ENCODE results near the gene LEMD1. TPM values are rescaled to one million over a fixed set of nuclear protein-coding genes. Genes with fewer than 3 reads are reported as not detected.

LEMD1 gene, protein sequence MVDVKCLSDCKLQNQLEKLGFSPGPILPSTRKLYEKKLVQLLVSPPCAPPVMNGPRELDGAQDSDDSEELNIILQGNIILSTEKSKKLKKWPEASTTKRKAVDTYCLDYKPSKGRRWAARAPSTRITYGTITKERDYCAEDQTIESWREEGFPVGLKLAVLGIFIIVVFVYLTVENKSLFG
- total RNA-seq = not detected

DNA sequence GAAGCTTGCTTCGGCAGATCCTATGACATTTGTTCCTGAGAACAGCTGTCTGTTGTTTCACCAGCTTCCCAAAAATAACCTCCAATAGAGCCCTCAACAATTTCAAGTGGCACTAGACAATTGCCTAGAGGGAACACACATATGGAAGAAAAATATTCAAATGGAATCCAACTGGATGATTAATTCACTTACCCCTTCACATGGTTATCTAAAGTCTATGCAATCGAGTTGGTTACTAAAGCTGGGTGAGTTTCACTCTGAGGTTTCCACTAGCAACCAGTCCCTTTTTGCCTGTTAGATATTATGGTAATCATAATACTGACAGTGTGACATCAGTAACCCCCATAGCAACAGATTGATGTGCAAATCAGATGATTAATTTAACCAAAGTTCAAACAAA, at the start of gene LEMD1:
TSS of gene LEMD1 (minus strand) at position 259 of the 400 bp plus-strand sequence. CDS start 1,520 bp downstream, outside the sequence.
- H3K4me3 ChIP-seq = no peak within 1 kb of the TSS
- H3K36me3 ChIP-seq = no peaks in the 10 kb centered on the region
- H3K4me1 ChIP-seq (ENCODE audit: control insufficient read depth in 1 of 2, low read depth in 2 of 2) = no peaks in the 10 kb centered on the region
- no peak within 1 kb of the TSS for H3K27ac ChIP-seq
- TF ChIP-seq, protein P1, sequence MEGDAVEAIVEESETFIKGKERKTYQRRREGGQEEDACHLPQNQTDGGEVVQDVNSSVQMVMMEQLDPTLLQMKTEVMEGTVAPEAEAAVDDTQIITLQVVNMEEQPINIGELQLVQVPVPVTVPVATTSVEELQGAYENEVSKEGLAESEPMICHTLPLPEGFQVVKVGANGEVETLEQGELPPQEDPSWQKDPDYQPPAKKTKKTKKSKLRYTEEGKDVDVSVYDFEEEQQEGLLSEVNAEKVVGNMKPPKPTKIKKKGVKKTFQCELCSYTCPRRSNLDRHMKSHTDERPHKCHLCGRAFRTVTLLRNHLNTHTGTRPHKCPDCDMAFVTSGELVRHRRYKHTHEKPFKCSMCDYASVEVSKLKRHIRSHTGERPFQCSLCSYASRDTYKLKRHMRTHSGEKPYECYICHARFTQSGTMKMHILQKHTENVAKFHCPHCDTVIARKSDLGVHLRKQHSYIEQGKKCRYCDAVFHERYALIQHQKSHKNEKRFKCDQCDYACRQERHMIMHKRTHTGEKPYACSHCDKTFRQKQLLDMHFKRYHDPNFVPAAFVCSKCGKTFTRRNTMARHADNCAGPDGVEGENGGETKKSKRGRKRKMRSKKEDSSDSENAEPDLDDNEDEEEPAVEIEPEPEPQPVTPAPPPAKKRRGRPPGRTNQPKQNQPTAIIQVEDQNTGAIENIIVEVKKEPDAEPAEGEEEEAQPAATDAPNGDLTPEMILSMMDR (IDR thresholded peaks at IDR 0.05) = no peak
- H3K9me3 ChIP-seq = no peaks in the 10 kb centered on the region
- no peak for DNase-seq (ENCODE audit: low spot score)
- no peaks in the 10 kb centered on the region for H3K27me3 ChIP-seq (replicated peaks; ENCODE audit: insufficient read depth)
- no peak for ATAC-seq (ENCODE audit: insufficient number of reproducible peaks, low FRiP score, low read depth)

DNA sequence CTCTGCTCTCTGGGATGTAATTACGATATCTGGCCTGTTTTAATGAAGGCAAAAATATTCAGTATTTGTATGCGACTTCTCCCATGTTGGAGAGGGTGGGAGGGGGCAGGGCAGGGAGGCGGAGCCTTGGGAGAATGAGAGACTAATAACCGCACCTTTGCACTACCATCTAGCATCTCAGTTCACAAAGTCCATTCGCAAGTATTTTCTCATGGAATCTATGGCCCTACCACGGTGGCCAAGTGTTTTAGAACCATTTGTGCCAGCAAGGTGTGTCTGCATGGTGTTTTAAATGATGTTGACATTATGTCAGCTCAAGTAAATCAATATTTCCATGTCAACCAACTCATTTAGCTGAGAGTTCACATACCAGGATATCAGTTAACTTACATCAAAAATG, 48.3 kb upstream of the LEMD1 start:
- TF ChIP-seq, protein P1 (IDR thresholded peaks at IDR 0.05) = no peak
- ATAC-seq (ENCODE audit: insufficient number of reproducible peaks, low FRiP score, low read depth) = no peak

DNA sequence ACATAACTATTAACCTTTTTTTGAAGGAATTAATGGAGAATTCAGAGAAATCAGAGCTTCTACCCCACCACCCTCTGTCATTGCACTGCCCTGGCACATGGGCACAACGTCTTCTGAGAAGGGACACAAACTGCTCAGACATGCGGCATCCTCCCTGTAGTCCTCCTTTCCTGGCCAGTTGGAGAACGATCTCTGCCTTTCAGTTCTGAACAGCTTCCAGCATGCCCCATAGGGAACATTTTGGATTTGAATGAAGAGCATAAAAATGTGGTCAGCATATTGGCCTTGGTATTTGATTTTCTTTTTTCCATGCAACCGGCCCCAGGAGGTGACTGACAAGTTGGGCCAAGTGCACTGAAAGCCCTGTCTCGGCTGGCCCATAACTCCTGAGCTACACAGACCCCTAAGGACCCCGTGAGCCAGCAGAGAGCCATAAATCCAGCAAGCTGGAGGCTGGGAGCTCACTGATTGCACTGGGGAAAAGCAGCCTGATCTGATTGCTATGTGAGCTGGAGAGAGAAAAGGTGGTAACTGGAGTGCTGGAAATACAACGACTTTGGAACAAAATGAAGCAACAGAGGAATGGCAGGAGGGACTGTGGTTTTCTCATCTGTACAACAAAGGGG, 44.9 kb upstream of the LEMD1 start:
- ATAC-seq (ENCODE audit: insufficient number of reproducible peaks, low FRiP score, low read depth) = no peak

More for the DNA sequence above, 48.3 kb upstream of the LEMD1 start:
- H3K27ac ChIP-seq = no peak overlapping the region
- no peaks in the 10 kb centered on the region for H3K27me3 ChIP-seq (replicated peaks; ENCODE audit: insufficient read depth)
- no peaks in the 10 kb centered on the region for H3K9me3 ChIP-seq
- no peaks in the 10 kb centered on the region for H3K36me3 ChIP-seq
- no peaks in the 10 kb centered on the region for H3K4me1 ChIP-seq (ENCODE audit: control insufficient read depth in 1 of 2, low read depth in 2 of 2)
- no peak for DNase-seq (ENCODE audit: low spot score)
- H3K4me3 ChIP-seq = no peak overlapping the region

DNA sequence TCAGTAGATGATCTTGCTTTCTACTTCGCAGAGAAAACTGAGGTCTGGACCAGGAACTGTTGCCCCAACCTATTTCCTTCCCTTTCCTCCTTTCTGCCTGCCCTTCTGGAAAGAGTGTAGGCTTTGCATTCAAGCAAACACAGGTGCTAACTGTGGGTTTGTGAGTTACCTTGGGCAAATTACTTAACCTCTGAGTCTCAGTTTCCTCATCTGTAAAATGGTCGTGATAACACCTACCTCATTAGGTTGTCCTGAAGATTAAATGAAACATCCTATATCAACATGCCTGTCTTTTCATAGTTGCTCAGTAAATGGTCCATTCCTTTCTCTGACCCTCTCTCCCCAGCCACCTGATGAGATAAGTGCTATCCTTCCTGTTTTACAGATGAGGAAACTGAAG, 43.5 kb upstream of the LEMD1 start:
- H3K4me3 ChIP-seq = no peak overlapping the region
- no peaks in the 10 kb centered on the region for H3K36me3 ChIP-seq
- no peaks in the 10 kb centered on the region for H3K4me1 ChIP-seq (ENCODE audit: control insufficient read depth in 1 of 2, low read depth in 2 of 2)
- TF ChIP-seq, protein P1 (IDR thresholded peaks at IDR 0.05) = no peak
- no peak overlapping the region for H3K27ac ChIP-seq
- no peaks in the 10 kb centered on the region for H3K27me3 ChIP-seq (replicated peaks; ENCODE audit: insufficient read depth)
- no peaks in the 10 kb centered on the region for H3K9me3 ChIP-seq
- DNase-seq (ENCODE audit: low spot score) (no peak), ATAC-seq (ENCODE audit: insufficient number of reproducible peaks, low FRiP score, low read depth) (no peak)

More for the DNA sequence above, 44.9 kb upstream of the LEMD1 start:
- H3K27me3 ChIP-seq (replicated peaks; ENCODE audit: insufficient read depth) = no peaks in the 10 kb centered on the region
- no peak for DNase-seq (ENCODE audit: low spot score)
- no peak overlapping the region for H3K4me3 ChIP-seq
- TF ChIP-seq, protein P1 (IDR thresholded peaks at IDR 0.05) = no peak
- no peak overlapping the region for H3K27ac ChIP-seq
- H3K36me3 ChIP-seq = no peaks in the 10 kb centered on the region
- no peaks in the 10 kb centered on the region for H3K4me1 ChIP-seq (ENCODE audit: control insufficient read depth in 1 of 2, low read depth in 2 of 2)
- no peaks in the 10 kb centered on the region for H3K9me3 ChIP-seq

DNA sequence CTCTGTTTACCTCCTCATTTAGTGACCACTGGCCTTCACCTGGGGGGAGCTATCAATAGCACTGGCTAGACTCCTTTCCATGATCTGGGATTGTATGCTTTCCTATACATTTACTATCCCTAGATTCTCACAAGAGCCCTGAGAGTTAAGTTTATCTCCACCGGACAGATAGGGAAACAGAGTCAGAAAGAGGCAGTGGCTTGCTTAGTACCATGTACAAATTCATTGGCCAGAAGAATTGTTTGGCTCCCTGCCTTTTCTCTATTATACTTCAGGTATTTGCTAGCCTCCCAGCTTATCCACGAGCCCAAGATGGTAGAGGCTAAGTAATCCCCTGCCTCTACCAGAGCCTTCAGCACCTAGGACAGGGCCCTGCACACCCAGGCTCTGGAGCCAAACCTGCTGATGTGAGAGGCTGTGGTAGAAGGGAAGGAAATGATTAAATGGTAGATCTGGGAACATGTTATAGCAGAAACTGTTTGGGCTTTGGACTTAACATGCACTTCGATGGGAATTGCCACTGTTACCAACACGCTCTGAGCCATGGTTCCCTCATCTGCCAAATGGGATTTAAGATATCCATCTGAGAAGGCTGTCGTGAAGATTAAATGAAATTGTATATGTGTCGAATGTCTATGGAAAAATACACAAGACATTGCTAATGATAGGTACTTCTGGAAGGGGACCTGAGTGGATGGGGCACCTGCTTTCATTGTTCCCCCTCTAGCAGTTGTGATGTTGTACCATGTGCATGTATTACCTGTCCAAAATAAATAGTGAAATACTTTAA, 37.1 kb upstream of the LEMD1 start:
- Histone ChIP-seq H3K27me3 (replicated peaks; ENCODE audit: insufficient read depth) (peaks cover 16% of the 10 kb centered on the region), H3K9me3 (no peaks in the 10 kb centered on the region), H3K4me3 (no peak overlapping the region), H3K27ac (no peak overlapping the region), H3K36me3 (no peaks in the 10 kb centered on the region), H3K4me1 (ENCODE audit: control insufficient read depth in 1 of 2, low read depth in 2 of 2) (peaks cover 13 to 16% of the 10 kb centered on the region in 2 donors)
- TF ChIP-seq, protein P1 (IDR thresholded peaks at IDR 0.05) = no peak
- ATAC-seq (ENCODE audit: insufficient number of reproducible peaks, low FRiP score, low read depth) = no peak
- no peak for DNase-seq (ENCODE audit: low spot score)

Data from thoracic aorta (tissue), 2 donors.